Ectodermal cell (in vitro differentiated cells): ENCODE results near the gene TMUB1.

Experiments used
- H3K27ac ChIP-seq: 2 replicates; pipeline ENCODE4 v1.7.0; 2013; ENCODE audit warnings: mild to moderate bottlenecking, low read depth, low read length; ENCODE audit not compliant: insufficient read depth, poor library complexity, severe bottlenecking
- H3K27me3 ChIP-seq: 2 replicates; pipeline ENCODE4 v1.7.0; 2013; ENCODE audit warnings: mild to moderate bottlenecking, low read length; ENCODE audit not compliant: insufficient read depth, control insufficient read depth, poor library complexity, severe bottlenecking
- H3K36me3 ChIP-seq: one replicate; pipeline ENCODE4 v1.7.0; 2013; ENCODE audit warnings: low read length; ENCODE audit not compliant: control insufficient read depth, insufficient read depth
- H3K4me1 ChIP-seq: one replicate; pipeline ENCODE4 v1.7.0; 2013; ENCODE audit warnings: low read length; ENCODE audit not compliant: control insufficient read depth, insufficient read depth
- H3K4me3 ChIP-seq: 2 replicates; pipeline ENCODE4 v1.7.0; 2013; ENCODE audit warnings: low read depth, low read length, control low read depth; ENCODE audit not compliant: insufficient read depth
- H3K9me3 ChIP-seq: 2 replicates; pipeline ENCODE4 v1.7.0; 2013; ENCODE audit warnings: mild to moderate bottlenecking, low read length, moderate library complexity; ENCODE audit not compliant: control insufficient read depth
- WGBS, 2 experiments: methylation state at CpG; one replicate each; pipeline ENCODE4 v1.1.7; 2013; ENCODE audit warnings: missing lambda C conversion rate in 2 of 2; 5-methylcytosine and 5-hydroxymethylcytosine counted together

The TMUB1 gene

GRCh38 chr7:151126491-151127137 lies 43.3 kb upstream of the TMUB1 start:
- Histone ChIP-seq H3K4me1 (peaks cover 19% of the 10 kb centered on the region), H3K9me3 (no peaks in the 10 kb centered on the region), H3K36me3 (peaks cover 5% of the 10 kb centered on the region), H3K27me3 (no peaks in the 10 kb centered on the region), H3K27ac (no peak overlapping the region), H3K4me3 (peak overlapping the region; percentile 43)
- WGBS, 2 experiments = 41% methylated on average over 19 of the region's 19 CpGs

- Histone ChIP-seq H3K4me3 (peak overlapping the region; percentile 43), H3K9me3 (no peaks in the 10 kb centered on the region), H3K27me3 (no peaks in the 10 kb centered on the region), H3K4me1 (peaks cover 19% of the 10 kb centered on the region), H3K36me3 (peaks cover 5% of the 10 kb centered on the region), H3K27ac (peak overlapping the region; percentile 18)
- 0 to 1% methylated on average over 58 of the region's 58 CpGs for WGBS, 2 experiments
Measured at GRCh38 chr7:151125846-151126481, 42.7 kb upstream of the TMUB1 start.

GRCh38 chr7:151125470-151125845 lies 42.2 kb upstream of the TMUB1 start:
- Histone ChIP-seq H3K9me3 (no peaks in the 10 kb centered on the region), H3K4me1 (peaks cover 19% of the 10 kb centered on the region), H3K4me3 (peak overlapping the region; percentile 43), H3K27ac (peak overlapping the region; percentile 18), H3K36me3 (peaks cover 5% of the 10 kb centered on the region), H3K27me3 (no peaks in the 10 kb centered on the region)
- WGBS, 2 experiments = 1% methylated on average over 22 of the region's 22 CpGs

- H3K36me3 ChIP-seq = peaks cover 9% of the 10 kb centered on the region
- H3K9me3 ChIP-seq = no peaks in the 10 kb centered on the region
- peaks cover 19% of the 10 kb centered on the region for H3K4me1 ChIP-seq
- 79 to 82% methylated on average over 14 of the region's 14 CpGs for WGBS, 2 experiments
- no peaks in the 10 kb centered on the region for H3K27me3 ChIP-seq
- no peak overlapping the region for H3K4me3 ChIP-seq
- H3K27ac ChIP-seq = no peak overlapping the region
Measured at GRCh38 chr7:151124899-151125399, 41.7 kb upstream of the TMUB1 start.

GRCh38 chr7:151124481-151124880 lies 41.2 kb upstream of the TMUB1 start:
- Histone ChIP-seq H3K4me1 (peaks cover 19% of the 10 kb centered on the region), H3K27ac (no peak overlapping the region), H3K9me3 (no peaks in the 10 kb centered on the region), H3K36me3 (peaks cover 14% of the 10 kb centered on the region), H3K4me3 (no peak overlapping the region), H3K27me3 (no peaks in the 10 kb centered on the region)
- 87 to 88% methylated on average over 7 of the region's 7 CpGs for WGBS, 2 experiments

GRCh38 chr7:151123822-151124464 lies 40.6 kb upstream of the TMUB1 start:
- Histone ChIP-seq H3K4me1 (peaks cover 19% of the 10 kb centered on the region), H3K36me3 (peaks cover 14% of the 10 kb centered on the region), H3K4me3 (no peak overlapping the region), H3K27me3 (no peaks in the 10 kb centered on the region), H3K9me3 (no peaks in the 10 kb centered on the region), H3K27ac (no peak overlapping the region)
- WGBS, 2 experiments = 38 to 42% methylated on average over 24 of the region's 24 CpGs

- peaks cover 19% of the 10 kb centered on the region for H3K4me1 ChIP-seq
- 92 to 94% methylated on average over 50 of the region's 50 CpGs for WGBS, 2 experiments
- H3K27ac ChIP-seq = no peak overlapping the region
- H3K9me3 ChIP-seq = no peaks in the 10 kb centered on the region
- H3K27me3 ChIP-seq = no peaks in the 10 kb centered on the region
- H3K4me3 ChIP-seq = no peak overlapping the region
- H3K36me3 ChIP-seq = peaks cover 17% of the 10 kb centered on the region
Measured at GRCh38 chr7:151123158-151123821, 40.0 kb upstream of the TMUB1 start.

GRCh38 chr7:151122796-151123157 lies 39.5 kb upstream of the TMUB1 start:
- Histone ChIP-seq H3K9me3 (no peaks in the 10 kb centered on the region), H3K27ac (no peak overlapping the region), H3K4me1 (peaks cover 19% of the 10 kb centered on the region), H3K4me3 (no peak overlapping the region), H3K36me3 (peaks cover 23% of the 10 kb centered on the region), H3K27me3 (no peaks in the 10 kb centered on the region)
- 90 to 91% methylated on average over 29 of the region's 29 CpGs for WGBS, 2 experiments

GRCh38 chr7:151122276-151122675 lies 39.0 kb upstream of the TMUB1 start:
- Histone ChIP-seq H3K27ac (no peak overlapping the region), H3K9me3 (no peaks in the 10 kb centered on the region), H3K4me1 (peaks cover 18% of the 10 kb centered on the region), H3K4me3 (no peak overlapping the region), H3K27me3 (no peaks in the 10 kb centered on the region), H3K36me3 (peaks cover 23% of the 10 kb centered on the region)
- 68 to 72% methylated on average over 24 of the region's 24 CpGs for WGBS, 2 experiments
